GM12865 (cell line): ENCODE data around the gene COPS7A.
"Not testable (repeated sequence)": the region's sequence is repeated elsewhere in the genome, so short reads cannot be mapped to it uniquely, and the experiment has no call there.

Experiments used
- DNase-seq: peaks from one replicate; pipeline ENCODE4 v3.0.0; 2010; ENCODE audit warnings: low read depth
- H3K4me3 ChIP-seq: 2 replicates; pipeline ENCODE4 v1.5.1; 2011; ENCODE audit warnings: mild to moderate bottlenecking, low read depth, low read length, control low read depth
- TF ChIP-seq, protein P1 (sequence below): IDR thresholded peaks from 2 replicates; pipeline ENCODE4 v1.5.1; 2011; ENCODE audit warnings: low read length, control low read depth, low read depth, inconsistent platforms; ENCODE audit not compliant: insufficient read depth; ENCODE audit errors: missing control alignments

COPS7A gene

DNA sequence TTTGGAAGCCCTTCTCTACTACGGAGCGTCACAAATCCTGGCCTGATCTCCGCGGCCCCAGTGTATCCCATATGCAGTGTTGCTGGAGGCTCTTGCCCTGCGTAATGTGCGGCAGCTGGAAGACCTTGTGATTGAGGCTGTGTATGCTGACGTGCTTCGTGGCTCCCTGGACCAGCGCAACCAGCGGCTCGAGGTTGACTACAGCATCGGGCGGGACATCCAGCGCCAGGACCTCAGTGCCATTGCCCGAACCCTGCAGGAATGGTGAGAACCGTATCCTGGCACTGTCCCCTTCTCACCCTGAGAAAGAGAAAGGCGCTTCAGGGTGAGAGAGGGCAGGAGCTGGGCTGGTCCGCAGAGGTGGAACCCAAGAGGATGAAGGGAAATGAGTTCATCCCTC, 5.3 kb downstream of the COPS7A start:
- TF ChIP-seq, protein P1, sequence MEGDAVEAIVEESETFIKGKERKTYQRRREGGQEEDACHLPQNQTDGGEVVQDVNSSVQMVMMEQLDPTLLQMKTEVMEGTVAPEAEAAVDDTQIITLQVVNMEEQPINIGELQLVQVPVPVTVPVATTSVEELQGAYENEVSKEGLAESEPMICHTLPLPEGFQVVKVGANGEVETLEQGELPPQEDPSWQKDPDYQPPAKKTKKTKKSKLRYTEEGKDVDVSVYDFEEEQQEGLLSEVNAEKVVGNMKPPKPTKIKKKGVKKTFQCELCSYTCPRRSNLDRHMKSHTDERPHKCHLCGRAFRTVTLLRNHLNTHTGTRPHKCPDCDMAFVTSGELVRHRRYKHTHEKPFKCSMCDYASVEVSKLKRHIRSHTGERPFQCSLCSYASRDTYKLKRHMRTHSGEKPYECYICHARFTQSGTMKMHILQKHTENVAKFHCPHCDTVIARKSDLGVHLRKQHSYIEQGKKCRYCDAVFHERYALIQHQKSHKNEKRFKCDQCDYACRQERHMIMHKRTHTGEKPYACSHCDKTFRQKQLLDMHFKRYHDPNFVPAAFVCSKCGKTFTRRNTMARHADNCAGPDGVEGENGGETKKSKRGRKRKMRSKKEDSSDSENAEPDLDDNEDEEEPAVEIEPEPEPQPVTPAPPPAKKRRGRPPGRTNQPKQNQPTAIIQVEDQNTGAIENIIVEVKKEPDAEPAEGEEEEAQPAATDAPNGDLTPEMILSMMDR: no peak
- no peak for DNase-seq
- H3K4me3 ChIP-seq: no peak overlapping the region

DNA sequence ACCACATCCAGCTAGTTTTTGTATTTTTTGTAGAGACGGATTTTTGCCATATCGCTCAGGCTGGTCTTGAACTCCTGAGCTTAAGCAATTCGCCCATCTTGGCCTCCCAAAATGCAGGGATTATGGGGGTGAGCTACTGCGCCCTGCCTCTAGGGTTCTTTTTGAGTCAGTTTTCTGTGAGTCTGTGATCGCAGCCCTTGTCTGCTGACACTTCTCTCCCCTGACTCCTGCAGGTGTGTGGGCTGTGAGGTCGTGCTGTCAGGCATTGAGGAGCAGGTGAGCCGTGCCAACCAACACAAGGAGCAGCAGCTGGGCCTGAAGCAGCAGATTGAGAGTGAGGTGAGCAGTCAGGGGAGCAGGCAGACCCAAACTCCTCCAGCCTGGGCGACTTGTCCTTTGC, 6.3 kb downstream of the COPS7A start:
- TF ChIP-seq, protein P1: no peak
- no peak overlapping the region for H3K4me3 ChIP-seq
- peak; percentile 30 for DNase-seq

DNA sequence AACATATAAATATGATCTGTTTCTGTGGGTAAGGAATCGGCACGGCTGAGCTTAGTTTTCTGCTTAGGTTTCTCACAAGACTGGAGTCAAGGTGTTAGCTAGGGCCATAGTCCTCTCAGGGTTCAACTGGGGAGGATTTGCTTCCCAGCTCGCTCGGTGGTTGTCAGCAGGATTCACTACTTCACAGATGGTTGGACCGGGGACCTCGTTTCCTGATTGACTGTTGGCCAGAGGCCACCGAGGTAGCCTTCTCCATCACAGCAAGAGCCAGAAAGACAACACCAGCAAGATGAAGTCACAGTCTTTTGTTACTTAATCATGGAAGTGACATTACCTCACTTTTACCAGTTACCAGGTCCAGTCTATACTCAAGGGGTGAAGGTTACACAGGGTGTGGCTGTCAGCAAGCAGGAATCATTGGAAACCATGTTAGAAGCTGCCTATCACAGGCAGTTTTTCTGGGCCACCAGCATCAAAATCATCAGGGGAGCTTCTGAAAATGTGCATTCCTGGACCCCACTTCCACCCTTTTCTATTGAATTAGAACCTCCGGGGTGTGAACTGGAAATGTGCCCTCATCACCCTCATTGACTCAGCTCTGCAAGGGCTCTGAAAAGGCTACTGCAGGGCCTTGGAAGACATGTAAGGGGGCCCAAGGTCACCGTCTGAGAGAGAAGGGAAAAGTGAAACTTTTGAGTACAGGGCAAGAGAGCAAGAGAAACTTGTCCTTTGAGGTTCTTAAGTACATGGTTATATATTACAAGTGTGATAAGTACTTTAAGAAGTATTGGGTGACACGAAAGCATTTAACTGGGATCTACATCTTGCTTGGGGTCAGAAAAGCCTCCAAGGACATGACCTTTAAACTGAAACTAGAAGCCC, 10.9 kb downstream of the COPS7A start:
- TF ChIP-seq, protein P1: no peak
- DNase-seq: no peak
- H3K4me3 ChIP-seq: no peak overlapping the region

DNA sequence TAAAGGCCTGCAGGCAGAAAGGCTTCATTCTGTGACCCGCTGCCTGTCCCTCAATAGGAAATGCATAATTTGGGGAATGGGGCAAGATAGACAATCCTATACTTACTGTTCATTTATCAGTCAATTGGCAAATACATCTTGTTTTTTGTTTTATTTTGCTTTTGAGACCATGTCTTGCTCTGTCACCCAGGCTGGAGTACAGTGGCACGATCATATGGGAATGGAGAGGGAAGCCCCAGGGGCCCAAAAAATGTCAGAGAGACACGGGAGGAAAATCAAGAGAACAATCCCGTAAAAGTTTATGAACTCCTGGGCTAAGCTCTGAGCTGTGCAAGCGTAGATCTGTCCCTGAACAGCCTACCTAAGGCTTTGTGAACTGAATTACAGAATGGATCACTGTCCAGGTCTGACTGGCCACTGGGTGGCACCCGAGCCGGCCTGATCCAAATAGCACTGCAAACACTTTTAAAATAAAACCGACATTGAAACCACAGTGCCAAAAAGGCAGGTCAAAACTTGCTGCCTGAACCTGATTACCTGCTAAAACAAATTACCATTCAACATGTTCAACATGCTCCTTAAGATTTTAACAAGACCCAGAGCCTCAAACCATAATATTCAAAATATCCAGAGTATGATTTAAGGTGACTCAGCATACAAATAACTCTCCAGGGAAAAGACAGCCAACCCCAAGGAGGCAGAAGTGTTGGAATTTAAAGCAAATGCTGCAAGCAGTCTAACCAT, 11.8 kb downstream of the COPS7A start:
- H3K4me3 ChIP-seq: no peak overlapping the region
- peak; percentile 58 for DNase-seq
- TF ChIP-seq, protein P1: peak; percentile 49

DNA sequence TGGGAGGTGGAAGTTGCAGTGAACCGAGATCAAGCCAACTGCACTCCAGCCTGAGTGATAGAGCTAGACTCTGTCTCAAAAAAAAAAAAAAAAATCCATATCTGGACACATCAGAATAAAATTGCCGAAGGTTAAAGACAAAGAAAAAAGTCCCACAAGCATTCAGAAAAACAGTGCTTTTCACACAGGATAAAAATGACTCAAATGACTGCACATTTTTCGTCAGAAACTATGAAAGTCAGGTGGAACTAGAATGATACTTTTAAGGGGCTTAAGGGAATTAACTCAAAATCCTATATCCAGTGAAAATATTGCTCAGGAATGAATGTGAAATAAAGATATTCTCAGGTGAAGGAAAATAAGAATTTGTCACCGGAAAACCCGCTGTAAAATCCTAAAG, 12.9 kb downstream of the COPS7A start:
- H3K4me3 ChIP-seq: no peak overlapping the region
- TF ChIP-seq, protein P1: no peak
- no peak for DNase-seq

DNA sequence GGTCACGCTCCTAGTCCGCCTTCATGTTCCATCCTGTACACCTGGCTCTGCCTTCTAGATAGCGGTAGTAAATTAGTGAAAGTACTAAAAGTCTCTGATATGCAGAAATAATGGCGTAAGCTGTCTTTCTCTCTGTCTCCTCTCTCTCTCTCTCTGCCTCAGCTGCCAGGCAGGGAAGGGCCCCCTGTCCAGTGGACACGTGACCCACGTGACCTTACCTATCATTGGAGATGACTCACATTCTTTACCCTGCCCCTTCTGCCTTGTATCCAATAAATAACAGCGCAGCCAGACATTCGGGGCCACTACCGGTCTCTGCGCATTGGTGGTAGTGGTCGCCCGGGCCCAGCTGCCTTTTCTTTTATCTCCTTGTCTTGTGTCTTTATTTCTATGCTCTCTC, 18.2 kb downstream of the COPS7A start:
- H3K4me3 ChIP-seq, DNase-seq: not testable (repeated sequence)

DNA sequence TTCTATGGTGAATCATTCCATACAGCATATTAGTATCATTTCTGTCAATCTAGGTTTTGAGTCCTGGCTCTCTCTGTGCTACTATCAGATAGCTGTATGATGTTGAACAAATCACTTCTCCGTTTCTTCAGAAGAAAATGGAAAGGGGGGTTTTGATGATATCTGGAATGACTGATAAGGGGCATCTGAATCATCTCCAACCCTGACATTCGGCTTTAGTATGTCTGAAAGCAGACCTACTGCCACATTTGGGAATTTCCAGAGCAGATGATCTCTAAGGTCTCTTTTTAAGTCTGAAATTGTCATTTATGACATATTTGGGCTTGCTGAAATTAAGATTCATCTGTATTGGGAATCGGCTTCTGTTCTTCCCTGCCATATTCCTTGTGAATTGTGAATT, 19.0 kb downstream of the COPS7A start:
- no peak overlapping the region for H3K4me3 ChIP-seq
- TF ChIP-seq, protein P1: no peak
- no peak for DNase-seq

DNA sequence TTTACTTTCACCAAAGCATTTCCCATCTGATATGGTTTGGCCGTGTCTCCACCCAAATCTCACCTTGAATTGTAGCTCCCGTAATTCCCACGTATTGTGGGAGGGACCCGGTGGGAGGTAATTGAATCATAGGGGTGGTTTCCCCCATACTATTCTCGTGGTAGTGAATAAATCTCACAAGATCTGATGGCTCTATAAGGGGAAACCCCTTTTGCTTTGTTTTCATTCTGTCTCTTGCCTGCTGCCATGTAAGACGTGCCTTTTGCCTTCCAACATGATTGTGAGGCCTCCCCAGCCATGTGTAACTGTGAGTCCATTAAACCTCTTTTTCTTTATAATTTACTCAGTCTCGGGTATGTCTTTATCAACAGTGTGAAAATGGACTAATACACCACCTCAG, 19.5 kb downstream of the COPS7A start:
- not testable (repeated sequence) for H3K4me3 ChIP-seq, DNase-seq
